Lower leg skin (tissue), 3 donors: ENCODE measurements around the gene LTF.

Experiments
- POLR2A ChIP-seq, 2 donors: fragments of 450-650 bp; IDR thresholded peaks; one replicate each; pipeline ENCODE4 v1.6.1; 2016 to 2017; ENCODE audit warnings: antibody characterized with exemption in 2 of 2, mild to moderate bottlenecking in 1 of 2, moderate library complexity in 1 of 2
- TF ChIP-seq, protein P1 (sequence below), 3 donors: fragments of 450-650 bp; IDR thresholded peaks; one replicate each; pipeline ENCODE4 v1.5.1; 2016; ENCODE audit warnings: antibody characterized with exemption in 3 of 3, mild to moderate bottlenecking in 3 of 3, moderate library complexity in 2 of 3

GRCh38 chr3:46466273-46466672, 1.6 kb upstream of the LTF start:
- TF ChIP-seq, protein P1, sequence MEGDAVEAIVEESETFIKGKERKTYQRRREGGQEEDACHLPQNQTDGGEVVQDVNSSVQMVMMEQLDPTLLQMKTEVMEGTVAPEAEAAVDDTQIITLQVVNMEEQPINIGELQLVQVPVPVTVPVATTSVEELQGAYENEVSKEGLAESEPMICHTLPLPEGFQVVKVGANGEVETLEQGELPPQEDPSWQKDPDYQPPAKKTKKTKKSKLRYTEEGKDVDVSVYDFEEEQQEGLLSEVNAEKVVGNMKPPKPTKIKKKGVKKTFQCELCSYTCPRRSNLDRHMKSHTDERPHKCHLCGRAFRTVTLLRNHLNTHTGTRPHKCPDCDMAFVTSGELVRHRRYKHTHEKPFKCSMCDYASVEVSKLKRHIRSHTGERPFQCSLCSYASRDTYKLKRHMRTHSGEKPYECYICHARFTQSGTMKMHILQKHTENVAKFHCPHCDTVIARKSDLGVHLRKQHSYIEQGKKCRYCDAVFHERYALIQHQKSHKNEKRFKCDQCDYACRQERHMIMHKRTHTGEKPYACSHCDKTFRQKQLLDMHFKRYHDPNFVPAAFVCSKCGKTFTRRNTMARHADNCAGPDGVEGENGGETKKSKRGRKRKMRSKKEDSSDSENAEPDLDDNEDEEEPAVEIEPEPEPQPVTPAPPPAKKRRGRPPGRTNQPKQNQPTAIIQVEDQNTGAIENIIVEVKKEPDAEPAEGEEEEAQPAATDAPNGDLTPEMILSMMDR (IDR thresholded peaks at IDR 0.05) = no peak
- TF ChIP-seq POLR2A (IDR thresholded peaks at IDR 0.05) = no peak
